ENCODE results near the gene CFAP221.

DNA sequence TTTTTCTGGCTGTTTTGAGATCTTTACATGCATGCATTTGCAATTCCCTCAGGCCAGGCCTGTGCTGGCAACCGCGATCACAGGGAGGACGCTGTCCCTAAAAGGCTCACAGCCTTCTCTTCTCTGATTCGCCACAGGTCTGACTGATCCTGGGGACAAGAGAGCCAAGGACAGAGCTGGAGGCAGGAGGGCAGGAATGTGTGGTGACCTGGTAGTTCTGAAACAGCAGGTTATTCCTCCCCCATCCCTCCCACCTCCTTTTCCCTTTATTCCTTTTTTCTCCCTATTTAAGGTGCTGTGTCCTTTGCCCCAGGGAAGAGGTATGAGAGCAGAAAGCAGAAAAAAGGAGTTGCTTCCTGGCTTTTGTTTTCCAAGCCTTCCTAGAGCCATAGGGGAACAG, 156.6 kb downstream of the CFAP221 start:
- TF ChIP-seq, protein P1, sequence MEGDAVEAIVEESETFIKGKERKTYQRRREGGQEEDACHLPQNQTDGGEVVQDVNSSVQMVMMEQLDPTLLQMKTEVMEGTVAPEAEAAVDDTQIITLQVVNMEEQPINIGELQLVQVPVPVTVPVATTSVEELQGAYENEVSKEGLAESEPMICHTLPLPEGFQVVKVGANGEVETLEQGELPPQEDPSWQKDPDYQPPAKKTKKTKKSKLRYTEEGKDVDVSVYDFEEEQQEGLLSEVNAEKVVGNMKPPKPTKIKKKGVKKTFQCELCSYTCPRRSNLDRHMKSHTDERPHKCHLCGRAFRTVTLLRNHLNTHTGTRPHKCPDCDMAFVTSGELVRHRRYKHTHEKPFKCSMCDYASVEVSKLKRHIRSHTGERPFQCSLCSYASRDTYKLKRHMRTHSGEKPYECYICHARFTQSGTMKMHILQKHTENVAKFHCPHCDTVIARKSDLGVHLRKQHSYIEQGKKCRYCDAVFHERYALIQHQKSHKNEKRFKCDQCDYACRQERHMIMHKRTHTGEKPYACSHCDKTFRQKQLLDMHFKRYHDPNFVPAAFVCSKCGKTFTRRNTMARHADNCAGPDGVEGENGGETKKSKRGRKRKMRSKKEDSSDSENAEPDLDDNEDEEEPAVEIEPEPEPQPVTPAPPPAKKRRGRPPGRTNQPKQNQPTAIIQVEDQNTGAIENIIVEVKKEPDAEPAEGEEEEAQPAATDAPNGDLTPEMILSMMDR (conservative IDR thresholded peaks at IDR 0.05; ENCODE audit: low read length) = no peak
- TF ChIP-seq EZH2phosphoT487 (IDR thresholded peaks at IDR 0.05; ENCODE audit: borderline replicate concordance, low read depth, low read length) = no peak
